HepG2 (cell line): ENCODE data around the gene LDHAL6B. TPM values are rescaled to one million over a fixed set of nuclear protein-coding genes. Genes with fewer than 3 reads are reported as not detected.

ENCODE experiments used
- ATAC-seq: fragments of 200-7000 bp; cut with Tn5 transposase; 3 replicates; pipeline ENCODE4 v1.9.1; 2020; ENCODE audit warnings: mild to moderate bottlenecking, moderate library complexity
- BruUV-seq: library from RNA; stranded (reverse); fragments of 400-500 nt; replicated peaks from 2 replicates; lab custom pipeline; 2021; lab: Mats Ljungman, UMichigan
- CTCF ChIA-PET: fragments of 300-600 bp; formaldehyde crosslinking; extraction: SDS; loops from one replicate; lab custom pipeline; 2021; ENCODE audit warnings: low total read pairs, inconsistent platforms, low intra/inter-chr PET ratio; lab: Yijun Ruan, JAX
- POLR2A ChIA-PET: fragments of 350-600 bp; sonication (Branson Sonifier 250); formaldehyde crosslinking; loops from one replicate; lab custom pipeline; 2020; ENCODE audit warnings: antibody characterized with exemption, inconsistent platforms; lab: Yijun Ruan, JAX
- DNase-seq: peaks from one replicate; pipeline ENCODE4 v3.0.0-alpha.2; 2015; ENCODE audit warnings: low spot score
- FAIRE-seq: peaks from 3 replicates; lab custom pipeline; 2011; peaks lifted over from hg19 to GRCh38; lab: Jason Lieb, UNC
- H2AFZ ChIP-seq: one replicate; pipeline ENCODE4 v1.6.1; 2011; ENCODE audit warnings: low read length, inconsistent platforms
- H3K27ac ChIP-seq: fragments of 300-600 bp; 3 replicates; pipeline ENCODE4 v1.8.0; 2011; ENCODE audit warnings: mixed run types, mild to moderate bottlenecking, mixed read lengths, low read length, inconsistent platforms; ENCODE audit not compliant: insufficient read depth; ENCODE audit errors: extremely low read length
- H3K27me3 ChIP-seq, 2 experiments: fragments of 200-600 bp in 1 of 2; 2 replicates in 1 of 2; 3 replicates in 1 of 2; pipeline versions ENCODE4 v1.6.0 to v1.8.0; 2011; ENCODE audit warnings: low read length in 2 of 2, mild to moderate bottlenecking in 2 of 2, moderate library complexity in 2 of 2, inconsistent platforms in 1 of 2; ENCODE audit not compliant: insufficient read depth in 2 of 2, control insufficient read depth in 1 of 2
- H3K36me3 ChIP-seq, 2 experiments: fragments of 200-600 bp in 1 of 2; replicated peaks in 1 of 2; 2 replicates in 1 of 2; 3 replicates in 1 of 2; pipeline versions ENCODE4 v1.5.1 to v1.8.0; 2011; ENCODE audit warnings: low read length in 2 of 2, inconsistent platforms in 1 of 2; ENCODE audit not compliant: insufficient read depth in 2 of 2, control insufficient read depth in 1 of 2
- H3K4me1 ChIP-seq: 2 replicates; pipeline ENCODE4 v1.5.1; 2012; ENCODE audit warnings: low read length, inconsistent platforms; ENCODE audit not compliant: insufficient read depth
- H3K4me2 ChIP-seq: 2 replicates; pipeline ENCODE4 v1.6.0; 2011; ENCODE audit warnings: low read depth, low read length, inconsistent platforms
- H3K4me3 ChIP-seq, 3 experiments: fragments of 200-600 bp in 1 of 3; sonication (generic), shearing (Covaris generic) in 1 of 3; replicated peaks in 1 of 3; 2 replicates each; pipeline ENCODE4 v1.5.1; 2011 to 2016; ENCODE audit warnings: low read length in 3 of 3, inconsistent platforms in 2 of 3, low read depth in 2 of 3, mild to moderate bottlenecking in 2 of 3, control low read depth in 1 of 3, mixed read lengths in 1 of 3; ENCODE audit not compliant: insufficient read depth in 1 of 3
- H3K79me2 ChIP-seq: one replicate; pipeline ENCODE4 v1.6.1; 2011; ENCODE audit warnings: low read length, inconsistent platforms; ENCODE audit not compliant: insufficient read depth
- H3K9ac ChIP-seq: 2 replicates; pipeline ENCODE4 v1.6.0; 2011; ENCODE audit warnings: mild to moderate bottlenecking, low read depth, low read length, inconsistent platforms; ENCODE audit not compliant: insufficient read depth
- H3K9me3 ChIP-seq: 2 replicates; pipeline ENCODE4 v1.5.1; 2012; ENCODE audit warnings: mild to moderate bottlenecking, low read length
- H4K20me1 ChIP-seq: 2 replicates; pipeline ENCODE4 v1.6.0; 2011; ENCODE audit warnings: inconsistent platforms, mild to moderate bottlenecking, low read length, moderate library complexity; ENCODE audit not compliant: insufficient read depth
- HDAC1 ChIP-seq: sonication (generic); formaldehyde crosslinking; IDR thresholded peaks from 2 replicates; pipeline ENCODE4 v1.5.1; 2020; ENCODE audit warnings: mild to moderate bottlenecking, missing genetic modification reagents
- HNF4A ChIP-seq: sonication (generic); formaldehyde crosslinking; IDR thresholded peaks from 2 replicates; pipeline ENCODE4 v1.4.0; 2020; ENCODE audit warnings: missing genetic modification reagents
- IKZF1 ChIP-seq: fragments of 450-650 bp; IDR thresholded peaks from 2 replicates; pipeline ENCODE4 v1.7.1; 2016
- KMT2B ChIP-seq: IDR thresholded peaks from 2 replicates; pipeline ENCODE4 v1.6.1; 2016; ENCODE audit warnings: missing genetic modification reagents, missing compliant biosample characterization
- NR1H2 ChIP-seq: sonication (generic); formaldehyde crosslinking; IDR thresholded peaks from 2 replicates; pipeline ENCODE4 v1.8.1; 2022; ENCODE audit warnings: low read depth, missing genetic modification reagents, borderline replicate concordance
- PCBP1 ChIP-seq: fragments of 200-400 bp; formaldehyde crosslinking; IDR thresholded peaks from 2 replicates; pipeline ENCODE4 v1.6.1; 2017; ENCODE audit warnings: mild to moderate bottlenecking, low read depth, low read length, borderline replicate concordance
- SNRNP70 ChIP-seq: fragments of 200-400 bp; formaldehyde crosslinking; IDR thresholded peaks from 2 replicates; pipeline ENCODE4 v1.6.1; 2017; ENCODE audit warnings: mild to moderate bottlenecking, low read depth, low read length, moderate library complexity
- ZNF607 ChIP-seq: sonication (generic); formaldehyde crosslinking; IDR thresholded peaks from 2 replicates; pipeline ENCODE4 v1.5.1; 2020; ENCODE audit warnings: missing genetic modification reagents, mild to moderate bottlenecking, borderline replicate concordance
- ZNF761 ChIP-seq: sonication (generic); formaldehyde crosslinking; conservative IDR thresholded peaks from 2 replicates; pipeline ENCODE4 v1.4.0; 2020; ENCODE audit warnings: mild to moderate bottlenecking, missing genetic modification reagents
- WGBS: methylation state at CpG from one replicate; pipeline ENCODE4 v1.1.6; 2017; ENCODE audit warnings: low lambda C conversion rate; 5-methylcytosine and 5-hydroxymethylcytosine counted together
- in situ Hi-C: cut with HindIII; loops from 2 replicates; pipeline ENCODE4 v1.10.0; 2017; ENCODE audit warnings: low pct_unique_long_range_greater_than_20kb; ENCODE audit not compliant: extremely low pct_ligation_motif_present
- intact Hi-C: fragments of 100-400 bp; cut with micrococcal nuclease; formaldehyde crosslinking; loops from one replicate; pipeline ENCODE4 v1.10.0; 2022; ENCODE audit not compliant: unreplicated experiment
- polyA plus RNA-seq, 8 experiments: library from polyadenylated mRNA; depleted of rRNA in 3 of 8; stranded (reverse) in 7 of 8; unstranded in 1 of 8; fragments of >200 nt; fragmentation: Illumina TruSeq in 4 of 8; extraction: Trizol in 4 of 8; gene quantifications; 2 replicates each; pipeline versions ENCODE4 v1.2.1 to v1.2.3, GENCODE V29; 2011 to 2016; ENCODE audit warnings: low read depth in 4 of 8, missing spikeins in 1 of 8, mixed read lengths in 1 of 8; ENCODE audit not compliant: insufficient read depth in 1 of 8
- total RNA-seq, 5 experiments: library from RNA; depleted of rRNA; stranded (reverse); fragments of >200 nt; fragmentation: Illumina TruSeq; extraction: Trizol; gene quantifications; 2 replicates each; pipeline ENCODE4 v1.2.3, GENCODE V29; 2016; ENCODE audit warnings: low read depth in 1 of 5
- TF ChIP-seq, protein P1 (sequence below), 2 experiments: fragments of 450-650 bp in 1 of 2; sonication (generic) in 1 of 2; formaldehyde crosslinking in 1 of 2; IDR thresholded peaks; 2 replicates each; pipeline versions ENCODE4 v1.6.1 to v1.8.0; 2016 to 2022; ENCODE audit warnings: antibody characterized with exemption in 1 of 2, mild to moderate bottlenecking in 1 of 2, missing genetic modification reagents in 1 of 2

The LDHAL6B gene
- total and polyA plus RNA-seq, 2 of the 13 experiments (the other 11 are each of a cell fraction or from before 2014, with no cell fraction given), result not detected

GRCh38 chr15:59176653-59177316, 29.9 kb upstream of the LDHAL6B start:
- ATAC-seq (no peak), FAIRE-seq (no peak), DNase-seq (no peak)
- H3K4me2 ChIP-seq, result no peak overlapping the region
- 96% methylated on average over 9 of the region's 9 CpGs for WGBS
- CTCF ChIA-PET, result no interaction called here
- H3K4me1 ChIP-seq, result no peaks in the 10 kb centered on the region
- peaks cover 3% of the 10 kb centered on the region in 2 experiments; a peak in 2 of 5 replicates for H3K36me3 ChIP-seq
- H3K9ac ChIP-seq, result no peak overlapping the region
- peaks cover 4% of the 10 kb centered on the region for H3K9me3 ChIP-seq
- no peaks in the 10 kb centered on the region for H4K20me1 ChIP-seq
- no peaks in the 10 kb centered on the region for H3K79me2 ChIP-seq
- H3K27me3 ChIP-seq, result no peaks in the 10 kb centered on the region
- TF ChIP-seq ZNF607 (no peak), HNF4A (CRISPR knock-in tag) (no peak), HDAC1 (CRISPR knock-in tag) (no peak), PCBP1 (no peak), KMT2B (CRISPR knock-in tag) (no peak), NR1H2 (CRISPR knock-in tag) (no peak), ZNF761 (CRISPR knock-in tag) (no peak), IKZF1 (no peak), SNRNP70 (no peak)
- TF ChIP-seq, protein P1, sequence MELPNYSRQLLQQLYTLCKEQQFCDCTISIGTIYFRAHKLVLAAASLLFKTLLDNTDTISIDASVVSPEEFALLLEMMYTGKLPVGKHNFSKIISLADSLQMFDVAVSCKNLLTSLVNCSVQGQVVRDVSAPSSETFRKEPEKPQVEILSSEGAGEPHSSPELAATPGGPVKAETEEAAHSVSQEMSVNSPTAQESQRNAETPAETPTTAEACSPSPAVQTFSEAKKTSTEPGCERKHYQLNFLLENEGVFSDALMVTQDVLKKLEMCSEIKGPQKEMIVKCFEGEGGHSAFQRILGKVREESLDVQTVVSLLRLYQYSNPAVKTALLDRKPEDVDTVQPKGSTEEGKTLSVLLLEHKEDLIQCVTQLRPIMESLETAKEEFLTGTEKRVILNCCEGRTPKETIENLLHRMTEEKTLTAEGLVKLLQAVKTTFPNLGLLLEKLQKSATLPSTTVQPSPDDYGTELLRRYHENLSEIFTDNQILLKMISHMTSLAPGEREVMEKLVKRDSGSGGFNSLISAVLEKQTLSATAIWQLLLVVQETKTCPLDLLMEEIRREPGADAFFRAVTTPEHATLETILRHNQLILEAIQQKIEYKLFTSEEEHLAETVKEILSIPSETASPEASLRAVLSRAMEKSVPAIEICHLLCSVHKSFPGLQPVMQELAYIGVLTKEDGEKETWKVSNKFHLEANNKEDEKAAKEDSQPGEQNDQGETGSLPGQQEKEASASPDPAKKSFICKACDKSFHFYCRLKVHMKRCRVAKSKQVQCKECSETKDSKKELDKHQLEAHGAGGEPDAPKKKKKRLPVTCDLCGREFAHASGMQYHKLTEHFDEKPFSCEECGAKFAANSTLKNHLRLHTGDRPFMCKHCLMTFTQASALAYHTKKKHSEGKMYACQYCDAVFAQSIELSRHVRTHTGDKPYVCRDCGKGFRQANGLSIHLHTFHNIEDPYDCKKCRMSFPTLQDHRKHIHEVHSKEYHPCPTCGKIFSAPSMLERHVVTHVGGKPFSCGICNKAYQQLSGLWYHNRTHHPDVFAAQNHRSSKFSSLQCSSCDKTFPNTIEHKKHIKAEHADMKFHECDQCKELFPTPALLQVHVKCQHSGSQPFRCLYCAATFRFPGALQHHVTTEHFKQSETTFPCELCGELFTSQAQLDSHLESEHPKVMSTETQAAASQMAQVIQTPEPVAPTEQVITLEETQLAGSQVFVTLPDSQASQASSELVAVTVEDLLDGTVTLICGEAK (IDR thresholded peaks at IDR 0.05), result no peak
- TF ChIP-seq, protein P1 (CRISPR knock-in tag; IDR thresholded peaks at IDR 0.05), result no peak
- no peak overlapping the region for H2AFZ ChIP-seq
- H3K27ac ChIP-seq, result no peak overlapping the region
- in situ Hi-C loops, result no loop called here
- no TSS peak for BruUV-seq
- POLR2A ChIA-PET, result no interaction called here
- intact Hi-C loops, result no loop called here
- H3K4me3 ChIP-seq, result no peak overlapping the region
